Measurements from ENCODE around the gene MMP7. TPM values are rescaled to one million over a fixed set of nuclear protein-coding genes. Genes with fewer than 3 reads are reported as not detected.

MMP7 gene
- total and polyA plus RNA-seq, 2 experiments from 2014 or later: not detected

GRCh38 chr11:102473543-102473942 is 57.0 kb downstream of the MMP7 start:
- DNase-seq (ENCODE audit: low spot score) (no peak), ATAC-seq (no peak)
- peaks cover 4% of the 10 kb centered on the region for H3K27me3 Mint-ChIP-seq (ENCODE audit: insufficient read depth, low read depth, poor library complexity)
- Histone ChIP-seq H3K79me2 (replicated peaks; ENCODE audit: insufficient read depth) (no peaks in the 10 kb centered on the region), H3K4me3 (no peak overlapping the region), H3K9me2 (ENCODE audit: insufficient read depth) (no peaks in the 10 kb centered on the region), H3K27me3 (ENCODE audit: insufficient read depth) (no peaks in the 10 kb centered on the region), H3F3A (replicated peaks; ENCODE audit: low read depth) (no peaks in the 10 kb centered on the region), H4K20me1 (replicated peaks; ENCODE audit: insufficient read depth) (no peaks in the 10 kb centered on the region), H2AFZ (no peak overlapping the region), H3K4me2 (no peak overlapping the region), H3K4me1 (ENCODE audit: insufficient read depth) (peaks cover 9% of the 10 kb centered on the region; the same call in 1 of the 2 replicates), H3K27ac (ENCODE audit: low read depth) (no peak overlapping the region), H3K36me3 (ENCODE audit: insufficient read depth) (no peaks in the 10 kb centered on the region)
- H3K4me1 Mint-ChIP-seq: peaks cover 14% of the 10 kb centered on the region
- H3K36me3 Mint-ChIP-seq (ENCODE audit: low read depth): no peaks in the 10 kb centered on the region
- TF ChIP-seq ZNF331 (CRISPR knock-in tag; IDR thresholded peaks at IDR 0.05; ENCODE audit: low read depth): no peak
- TF ChIP-seq NANOG (IDR thresholded peaks at IDR 0.05; ENCODE audit: borderline replicate concordance): no peak
- no peak for TF ChIP-seq EZH2 (IDR thresholded peaks at IDR 0.05; ENCODE audit: low read depth, unreplicated experiment)
- no peak for TF ChIP-seq STAT1 (IDR thresholded peaks at IDR 0.05; ENCODE audit: unreplicated experiment)
- TF ChIP-seq JUNB (IDR thresholded peaks at IDR 0.05; ENCODE audit: unreplicated experiment): no peak
- no peak for TF ChIP-seq CTCF (conservative IDR thresholded peaks at IDR 0.05; ENCODE audit: low read depth in 2 of 2)
- TF ChIP-seq POLR2AphosphoS5 (IDR thresholded peaks at IDR 0.05; ENCODE audit: low read depth): no peak
- H3K9me3 Mint-ChIP-seq: no peaks in the 10 kb centered on the region
- H3K27ac Mint-ChIP-seq: no peak overlapping the region
- H3K4me3 Mint-ChIP-seq: no peak overlapping the region

- Mint-ChIP-seq H3K27ac (no peak overlapping the region), H3K4me3 (no peak overlapping the region), H3K9me3 (no peaks in the 10 kb centered on the region), H3K27me3 (ENCODE audit: insufficient read depth, low read depth, poor library complexity) (peaks cover 4% of the 10 kb centered on the region), H3K4me1 (peaks cover 9% of the 10 kb centered on the region), H3K36me3 (ENCODE audit: low read depth) (no peaks in the 10 kb centered on the region)
- no peaks in the 10 kb centered on the region for H3K36me3 ChIP-seq (ENCODE audit: insufficient read depth)
- TF ChIP-seq STAT1 (IDR thresholded peaks at IDR 0.05; ENCODE audit: unreplicated experiment) (no peak), CREB1 (CRISPR knock-in tag; IDR thresholded peaks at IDR 0.05; ENCODE audit: low read depth) (no peak), REST (IDR thresholded peaks at IDR 0.05; ENCODE audit: unreplicated experiment) (no peak)
- H3K4me3 ChIP-seq: no peak overlapping the region
- no peak overlapping the region for H2AFZ ChIP-seq
- no peaks in the 10 kb centered on the region for H3F3A ChIP-seq (replicated peaks; ENCODE audit: low read depth)
- H3K79me2 ChIP-seq (replicated peaks; ENCODE audit: insufficient read depth): no peaks in the 10 kb centered on the region
- no peaks in the 10 kb centered on the region for H4K20me1 ChIP-seq (replicated peaks; ENCODE audit: insufficient read depth)
- H3K27ac ChIP-seq (ENCODE audit: low read depth): no peak overlapping the region
- no peak for DNase-seq (ENCODE audit: low spot score)
- no peaks in the 10 kb centered on the region for H3K27me3 ChIP-seq (ENCODE audit: insufficient read depth)
- no peak overlapping the region for H3K4me2 ChIP-seq
- no peaks in the 10 kb centered on the region for H3K9me2 ChIP-seq (ENCODE audit: insufficient read depth)
- H3K4me1 ChIP-seq (ENCODE audit: insufficient read depth): 0 out of 2 replicates have a peak, but pooled peaks cover 5% of the 10 kb centered on the region
- no peak for ATAC-seq
Measured at GRCh38 chr11:102472127-102472526, 58.4 kb downstream of the MMP7 start.

Data from GM23338 (cell line).